BLaER1 treated with 17β-estradiol and CSF1 and Interleukin-3, amounts not matched to agents 10 nM and 100 nM (cell line): Measurements from ENCODE around the gene C10orf62.
"Not testable (repeated sequence)": the region's sequence is repeated elsewhere in the genome, so short reads cannot be mapped to it uniquely, and the experiment has no call there.

Experiments
- H3K27ac ChIP-seq, 11 experiments: shearing (Covaris generic); formaldehyde crosslinking; 2 replicates each; pipeline ENCODE4 v1.8.1; 2022
- H3K27me3 ChIP-seq, 11 experiments: shearing (Covaris generic); formaldehyde crosslinking; 2 replicates each; pipeline ENCODE4 v1.8.1; 2022
- H3K36me3 ChIP-seq, 11 experiments: shearing (Covaris generic); formaldehyde crosslinking; 2 replicates each; pipeline ENCODE4 v1.8.1; 2022
- H3K4me1 ChIP-seq, 10 experiments: shearing (Covaris generic); formaldehyde crosslinking; 2 replicates each; pipeline ENCODE4 v1.8.1; 2022
- H3K4me2 ChIP-seq, 11 experiments: shearing (Covaris generic); formaldehyde crosslinking; 2 replicates each; pipeline ENCODE4 v1.8.1; 2022
- H3K4me3 ChIP-seq, 10 experiments: shearing (Covaris generic); formaldehyde crosslinking; 2 replicates each; pipeline ENCODE4 v1.8.1; 2022
- H3K9ac ChIP-seq, 11 experiments: shearing (Covaris generic); formaldehyde crosslinking; 2 replicates each; pipeline ENCODE4 v1.8.1; 2022
- H3K9me3 ChIP-seq, 11 experiments: shearing (Covaris generic); formaldehyde crosslinking; replicated peaks in 1 of 11; 2 replicates each; pipeline ENCODE4 v1.8.1; 2022
- H4K20me1 ChIP-seq, 11 experiments: shearing (Covaris generic); formaldehyde crosslinking; 2 replicates each; pipeline ENCODE4 v1.8.1; 2022
- Cebpa-rat ChIP-seq, 11 experiments: shearing (Covaris generic); IDR thresholded peaks; 2 replicates each; pipeline ENCODE4 v1.8.1; 2022

Gene C10orf62

DNA sequence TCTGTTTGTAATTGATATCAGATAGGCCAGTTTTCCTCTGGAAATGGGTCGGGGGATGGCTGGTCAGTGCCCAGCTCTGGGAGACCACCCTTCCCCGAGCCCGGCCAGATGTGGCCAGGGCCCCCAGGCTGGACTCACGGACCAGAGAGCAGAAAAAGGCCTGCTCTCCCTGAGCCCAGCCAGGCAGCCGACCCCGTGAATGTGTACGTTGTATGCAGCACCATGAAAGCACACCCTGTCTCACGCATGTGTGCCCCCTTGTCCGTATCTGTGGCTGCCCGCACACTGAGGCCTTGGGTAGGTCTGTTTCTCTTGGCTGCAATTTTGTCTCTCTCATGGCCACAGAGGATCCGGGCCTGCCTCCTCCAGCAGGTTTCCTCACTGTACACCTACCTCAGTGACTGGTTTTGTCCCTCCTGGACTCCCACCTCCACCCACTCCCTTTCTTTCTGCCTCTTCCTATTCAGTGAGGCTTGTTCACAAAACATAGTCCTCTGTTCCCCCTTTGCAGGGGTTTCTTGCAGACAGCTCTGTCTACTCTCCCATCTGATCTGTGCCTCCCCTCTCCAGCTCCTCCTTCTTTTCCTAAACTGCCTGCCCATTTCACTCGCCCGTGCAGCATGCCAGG lies 40.6 kb upstream of the C10orf62 start:
- Histone ChIP-seq H3K27ac (peak overlapping the region in 1 of 11 experiments; percentile 38; a peak in 2 of 22 replicates), H3K4me3 (no peak overlapping the region), H3K36me3 (no peaks in the 10 kb centered on the region), H3K9me3 (no peaks in the 10 kb centered on the region), H4K20me1 (no peaks in the 10 kb centered on the region; a peak in 2 of 22 replicates), H3K4me2 (peak overlapping the region in 6 of 11 experiments; percentile 18 to 44 (median 32); a peak in 8 of 22 replicates), H3K4me1 (peaks cover 0 to 63% (median 22%) of the 10 kb centered on the region in 10 experiments; a peak in 18 of 20 replicates), H3K9ac (peak overlapping the region in 2 of 11 experiments; percentile 41 to 45; a peak in 2 of 22 replicates), H3K27me3 (no peaks in the 10 kb centered on the region)
- TF ChIP-seq Cebpa-rat (IDR thresholded peaks at IDR 0.05): no peak

DNA sequence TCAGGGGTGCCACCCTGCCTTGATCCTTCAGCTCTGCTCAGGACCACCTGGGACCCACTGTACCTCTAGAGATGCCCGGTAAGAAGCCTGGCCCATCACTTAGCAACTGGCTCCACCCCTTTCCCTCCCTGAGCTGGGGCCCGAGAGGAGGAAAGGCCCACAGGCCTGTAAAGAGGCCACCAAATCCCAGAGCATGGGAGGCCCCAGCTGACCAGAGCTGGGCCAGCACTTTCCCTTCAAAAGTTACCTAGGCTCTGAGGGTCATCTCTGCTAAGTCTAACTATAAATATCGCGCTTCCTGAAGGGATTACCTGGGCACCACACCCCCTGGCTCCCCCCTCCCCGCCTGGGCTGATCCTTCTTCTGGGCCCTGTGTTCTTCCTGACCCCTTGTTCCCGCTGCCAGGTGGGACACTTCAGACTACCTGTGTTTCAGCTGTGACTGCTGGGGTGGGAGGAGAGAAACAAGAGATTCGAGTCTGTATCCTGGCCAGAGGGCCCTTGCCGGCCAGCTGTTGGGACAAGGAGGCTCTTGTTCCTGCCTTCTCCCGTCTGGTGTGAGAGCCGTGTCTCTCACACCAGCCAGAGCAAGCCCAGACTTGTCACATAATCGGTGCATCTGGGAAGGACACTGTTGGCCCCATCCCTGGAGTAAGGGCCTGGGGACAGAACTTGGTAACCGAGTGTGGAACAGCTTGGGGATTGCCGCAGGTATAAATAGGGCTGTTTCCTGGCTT lies 39.8 kb upstream of the C10orf62 start:
- Histone ChIP-seq H3K4me3 (no peak overlapping the region), H3K9me3 (peaks cover 0 to 6% (median 4%) of the 10 kb centered on the region in 11 experiments; a peak in 18 of 22 replicates), H4K20me1 (no peaks in the 10 kb centered on the region; a peak in 2 of 22 replicates), H3K4me2 (0 out of 22 replicates have a peak overlapping the region, but pooled peaks of 3 of the 11 experiments have one; percentile 3 to 33 (median 14)), H3K36me3 (peaks cover 0 to 5% (median 0%) of the 10 kb centered on the region in 11 experiments; a peak in 2 of 22 replicates), H3K4me1 (peaks cover 0 to 55% (median 18%) of the 10 kb centered on the region in 10 experiments; a peak in 15 of 20 replicates), H3K27ac (peak overlapping the region in 2 of 11 experiments; percentile 8 to 38; a peak in 2 of 22 replicates), H3K9ac (peak overlapping the region in 5 of 11 experiments; percentile 9 to 45 (median 32); a peak in 2 of 22 replicates), H3K27me3 (no peaks in the 10 kb centered on the region)
- no peak for TF ChIP-seq Cebpa-rat (IDR thresholded peaks at IDR 0.05)

- H3K9me3 ChIP-seq: peaks cover 6 to 14% (median 12%) of the 10 kb centered on the region in 11 experiments; a peak in 21 of 22 replicates
- H3K9ac ChIP-seq: peak overlapping the region in 2 of 11 experiments; percentile 32 to 41; a peak in 2 of 22 replicates
- H3K4me3 ChIP-seq: no peak overlapping the region
- H3K27ac ChIP-seq: peak overlapping the region in 1 of 11 experiments; percentile 38; a peak in 2 of 22 replicates
- H3K36me3 ChIP-seq: peaks cover 0 to 11% (median 0%) of the 10 kb centered on the region in 11 experiments; a peak in 2 of 22 replicates
- peaks cover 0 to 51% (median 18%) of the 10 kb centered on the region in 10 experiments; a peak in 15 of 20 replicates for H3K4me1 ChIP-seq
- H3K27me3 ChIP-seq: no peaks in the 10 kb centered on the region
- H4K20me1 ChIP-seq: no peaks in the 10 kb centered on the region; a peak in 2 of 22 replicates
- no peak for TF ChIP-seq Cebpa-rat (IDR thresholded peaks at IDR 0.05)
- no peak overlapping the region for H3K4me2 ChIP-seq
Measured at GRCh38 chr10:97550336-97551149, 39.0 kb upstream of the C10orf62 start.

- H3K27ac ChIP-seq: no peak overlapping the region
- peaks cover 0 to 11% (median 0%) of the 10 kb centered on the region in 11 experiments; a peak in 2 of 22 replicates for H3K36me3 ChIP-seq
- peaks cover 0 to 44% (median 18%) of the 10 kb centered on the region in 10 experiments; a peak in 15 of 20 replicates for H3K4me1 ChIP-seq
- peaks cover 14 to 21% (median 19%) of the 10 kb centered on the region in 11 experiments for H3K9me3 ChIP-seq
- no peak overlapping the region for H3K4me2 ChIP-seq
- no peak overlapping the region for H3K4me3 ChIP-seq
- no peaks in the 10 kb centered on the region for H3K27me3 ChIP-seq
- TF ChIP-seq Cebpa-rat (IDR thresholded peaks at IDR 0.05): no peak
- 0 out of 22 replicates have a peak overlapping the region, but pooled peaks of 1 of the 11 experiments have one; percentile 4 for H3K9ac ChIP-seq
- no peaks in the 10 kb centered on the region; a peak in 1 of 22 replicates for H4K20me1 ChIP-seq
Measured at GRCh38 chr10:97551271-97551670, 38.2 kb upstream of the C10orf62 start.

- Histone ChIP-seq H3K4me1 (peaks cover 0 to 25% (median 9%) of the 10 kb centered on the region in 10 experiments; a peak in 14 of 20 replicates), H3K36me3 (peaks cover 0 to 11% (median 0%) of the 10 kb centered on the region in 11 experiments; a peak in 2 of 22 replicates), H3K27me3 (no peaks in the 10 kb centered on the region), H3K27ac (no peak overlapping the region), H3K4me3 (no peak overlapping the region), H3K4me2 (no peak overlapping the region), H4K20me1 (no peaks in the 10 kb centered on the region), H3K9ac (no peak overlapping the region), H3K9me3 (peaks cover 23 to 30% (median 27%) of the 10 kb centered on the region in 11 experiments)
- no peak for TF ChIP-seq Cebpa-rat (IDR thresholded peaks at IDR 0.05)
Measured at GRCh38 chr10:97553575-97554031, 35.9 kb upstream of the C10orf62 start.

DNA sequence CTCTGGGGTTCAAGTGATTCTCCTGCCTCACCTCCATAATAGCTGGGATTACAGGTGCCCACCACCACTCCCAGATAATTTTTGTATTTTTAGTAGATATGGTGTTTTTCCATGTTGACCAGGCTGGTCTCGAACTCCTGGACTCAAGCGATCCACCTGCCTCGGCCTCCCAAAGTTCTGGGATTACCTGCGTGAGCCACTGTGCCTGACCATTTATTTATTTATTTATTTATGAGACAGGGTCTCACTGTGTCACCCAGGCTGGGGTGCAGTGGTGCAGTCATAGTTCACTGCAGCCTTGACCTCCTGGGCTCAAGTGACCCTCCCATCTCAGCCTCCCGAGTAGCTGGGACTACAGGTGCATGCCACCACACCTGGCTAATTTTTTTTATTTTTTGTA lies 35.2 kb upstream of the C10orf62 start:
- Histone ChIP-seq H3K9me3 (peaks cover 23 to 30% (median 27%) of the 10 kb centered on the region in 11 experiments), H3K36me3 (peaks cover 0 to 11% (median 0%) of the 10 kb centered on the region in 11 experiments; a peak in 2 of 22 replicates), H3K4me1 (peaks cover 0 to 18% (median 5%) of the 10 kb centered on the region in 10 experiments; a peak in 6 of 20 replicates)
- H3K27me3 ChIP-seq, H3K9ac ChIP-seq, H3K4me2 ChIP-seq, H3K4me3 ChIP-seq, H3K27ac ChIP-seq, H4K20me1 ChIP-seq: not testable (repeated sequence)

GRCh38 chr10:97555541-97555940 lies 34.0 kb upstream of the C10orf62 start:
- not testable (repeated sequence) for H3K4me1 ChIP-seq, H3K9ac ChIP-seq, H3K27ac ChIP-seq, H3K4me3 ChIP-seq, H3K27me3 ChIP-seq, H4K20me1 ChIP-seq, H3K4me2 ChIP-seq
- Histone ChIP-seq H3K9me3 (peaks cover 23 to 33% (median 29%) of the 10 kb centered on the region in 11 experiments), H3K36me3 (peaks cover 0 to 11% (median 0%) of the 10 kb centered on the region in 11 experiments; a peak in 2 of 22 replicates)

GRCh38 chr10:97560731-97561381 lies 28.7 kb upstream of the C10orf62 start:
- H3K9me3 ChIP-seq: peaks cover 21 to 46% (median 33%) of the 10 kb centered on the region in 11 experiments
- H3K27me3 ChIP-seq, H3K4me2 ChIP-seq, H3K36me3 ChIP-seq, H3K9ac ChIP-seq, H3K4me1 ChIP-seq, H3K27ac ChIP-seq, H4K20me1 ChIP-seq, H3K4me3 ChIP-seq: not testable (repeated sequence)

- not testable (repeated sequence) for H3K27ac ChIP-seq, H3K27me3 ChIP-seq, H3K36me3 ChIP-seq, H3K4me3 ChIP-seq, H3K4me2 ChIP-seq, H3K4me1 ChIP-seq, H3K9ac ChIP-seq, H4K20me1 ChIP-seq
- peaks cover 15 to 39% (median 26%) of the 10 kb centered on the region in 11 experiments for H3K9me3 ChIP-seq
Measured at GRCh38 chr10:97561386-97562077, 28.0 kb upstream of the C10orf62 start.

DNA sequence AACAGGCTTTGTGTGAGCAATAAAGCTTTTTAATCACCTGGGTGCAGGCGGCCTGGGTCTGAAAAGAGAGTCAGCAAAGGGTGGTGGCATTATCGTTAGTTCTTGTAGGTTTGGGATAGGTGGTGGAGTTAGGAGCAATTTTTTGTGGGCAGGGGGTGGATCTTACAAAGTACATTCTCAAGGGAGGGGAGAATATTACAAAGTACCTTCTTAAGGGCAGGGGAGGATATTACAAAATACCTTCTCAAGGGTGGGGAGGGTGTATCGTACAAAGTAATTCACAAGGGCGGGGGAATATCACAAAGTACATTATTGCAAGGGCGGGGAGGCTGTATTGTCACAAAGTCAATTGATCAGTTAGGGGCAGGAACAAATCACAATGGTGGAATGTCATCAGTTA lies 27.2 kb upstream of the C10orf62 start:
- not testable (repeated sequence) for H3K27ac ChIP-seq, H4K20me1 ChIP-seq, H3K27me3 ChIP-seq, H3K4me3 ChIP-seq, H3K4me1 ChIP-seq, H3K36me3 ChIP-seq, H3K4me2 ChIP-seq, H3K9ac ChIP-seq
- H3K9me3 ChIP-seq: peaks cover 8 to 33% (median 20%) of the 10 kb centered on the region in 11 experiments
